ENCODE data around the gene SLC35F1. TPM values are rescaled to one million over a fixed set of nuclear protein-coding genes. Genes with fewer than 3 reads are reported as not detected.

The SLC35F1 gene
- total RNA-seq, 4 donors from 2014 or later = 0.74 to 12.0 (median 2.3) TPM

- ATAC-seq (ENCODE audit: low FRiP score) = no peak
- TF ChIP-seq CTCF (IDR thresholded peaks at IDR 0.05) = no peak
- DNase-seq (ENCODE audit: low spot score) = no peak
Observed at GRCh38 chr6:117933471-117933870, 26.4 kb downstream of the SLC35F1 start.

GRCh38 chr6:117938311-117938995, 31.4 kb downstream of the SLC35F1 start:
- no peak for DNase-seq (ENCODE audit: low spot score)
- no peak for ATAC-seq (ENCODE audit: low FRiP score)
- no peak for TF ChIP-seq CTCF (IDR thresholded peaks at IDR 0.05)

GRCh38 chr6:117947234-117947633, 40.2 kb downstream of the SLC35F1 start:
- no peak for DNase-seq (ENCODE audit: low spot score)
- ATAC-seq (ENCODE audit: low FRiP score) = no peak
- no peak for TF ChIP-seq CTCF (IDR thresholded peaks at IDR 0.05)

- ATAC-seq (ENCODE audit: low FRiP score) = no peak
- DNase-seq (ENCODE audit: low spot score) = no peak
- TF ChIP-seq CTCF (IDR thresholded peaks at IDR 0.05) = no peak
Observed at GRCh38 chr6:117951783-117952182, 44.7 kb downstream of the SLC35F1 start.

GRCh38 chr6:117955684-117956256, 48.7 kb downstream of the SLC35F1 start:
- no peak for TF ChIP-seq CTCF (IDR thresholded peaks at IDR 0.05)
- ATAC-seq (ENCODE audit: low FRiP score) (no peak), DNase-seq (ENCODE audit: low spot score) (no peak)

GRCh38 chr6:117956386-117956785, 49.3 kb downstream of the SLC35F1 start:
- ATAC-seq (ENCODE audit: low FRiP score) (no peak), DNase-seq (ENCODE audit: low spot score) (no peak)
- no peak for TF ChIP-seq CTCF (IDR thresholded peaks at IDR 0.05)

- ATAC-seq (ENCODE audit: low FRiP score) (no peak), DNase-seq (ENCODE audit: low spot score) (no peak)
- no peak for TF ChIP-seq CTCF (IDR thresholded peaks at IDR 0.05)
Observed at GRCh38 chr6:117958536-117958935, 51.5 kb downstream of the SLC35F1 start.
